Measurements from ENCODE around the gene CRYAB. TPM values are rescaled to one million over a fixed set of nuclear protein-coding genes. Genes with fewer than 3 reads are reported as not detected.

CRYAB gene
- total RNA-seq, 1 experiment from 2014 or later: 2.1 TPM

DNA sequence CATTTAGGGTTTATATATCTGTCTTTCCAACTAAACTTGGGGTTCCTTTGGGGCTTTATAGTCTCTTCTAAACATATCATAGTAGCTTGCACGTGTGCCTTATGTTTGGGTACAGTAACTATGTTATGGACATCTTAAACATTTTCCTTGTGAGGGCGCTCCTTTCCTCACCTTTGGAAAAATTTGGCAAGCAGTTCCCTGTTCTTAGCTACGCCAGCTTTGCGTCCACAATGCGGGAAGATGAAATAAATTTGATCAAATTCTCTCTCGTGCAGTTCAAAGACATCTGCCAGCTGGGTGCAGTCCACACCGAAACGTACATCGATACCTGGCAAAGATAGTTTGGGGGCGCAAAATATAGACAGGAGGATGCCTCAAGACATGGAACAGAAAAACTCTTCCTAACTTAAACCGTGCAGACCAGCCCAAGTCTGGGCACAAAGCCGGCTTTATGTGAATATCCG, 33.2 kb downstream of the CRYAB start:
- CTCF ChIA-PET: interaction anchor here (0.7 to 2.0 kb wide), 4 partner anchors 40 to 104 kb away, joined by 3 to 13 read pairs (median 6); partner anchors contain the start of gene C11orf52

DNA sequence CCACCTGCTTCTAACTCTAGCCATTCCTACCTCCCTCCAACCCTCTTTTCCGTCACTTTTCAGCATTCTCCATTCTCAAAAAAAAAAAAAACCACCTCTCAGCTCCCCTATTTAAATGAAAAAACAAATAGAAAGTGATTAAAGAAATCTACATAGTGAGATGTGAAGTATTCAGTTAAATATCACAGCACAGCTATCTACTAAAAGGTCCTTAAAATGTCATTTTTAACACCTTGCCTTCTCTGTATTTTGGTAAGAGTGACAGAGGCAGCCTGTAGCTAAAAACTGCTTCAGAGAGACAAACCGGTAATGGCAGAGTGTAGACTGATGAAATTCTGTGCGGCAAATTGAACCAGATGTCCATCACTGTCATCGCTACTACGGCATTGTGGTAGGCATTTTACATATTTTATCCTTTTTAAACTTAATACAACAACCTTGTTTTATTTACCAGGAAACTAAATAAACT, 39.8 kb downstream of the CRYAB start:
- peak overlapping the region; percentile 89 for H3K4me3 Mint-ChIP-seq
- DNase-seq (ENCODE audit: low spot score) (no peak), ATAC-seq (no peak)
- peaks cover 12% of the 10 kb centered on the region for H3K4me1 Mint-ChIP-seq
- H3K36me3 Mint-ChIP-seq: no peaks in the 10 kb centered on the region; the same call in 1 of the 2 replicates
- no peaks in the 10 kb centered on the region; the same call in 1 of the 2 replicates for H3K27me3 Mint-ChIP-seq (ENCODE audit: low read depth)
- no peaks in the 10 kb centered on the region for H3K9me3 Mint-ChIP-seq
- ChIA-PET POLR2A (interaction anchor here (0.6 to 1.9 kb wide), 10 partner anchors 10 to 110 kb away, joined by 3 to 18 read pairs (median 5); partner anchors contain the start of gene DIXDC1), CTCF (interaction anchor here (0.7 to 3.3 kb wide), 24 partner anchors 10 to 409 kb away, joined by 3 to 51 read pairs (median 7); partner anchors contain the start of genes C11orf52, DLAT and PPP2R1B)
- TF ChIP-seq, protein P1, sequence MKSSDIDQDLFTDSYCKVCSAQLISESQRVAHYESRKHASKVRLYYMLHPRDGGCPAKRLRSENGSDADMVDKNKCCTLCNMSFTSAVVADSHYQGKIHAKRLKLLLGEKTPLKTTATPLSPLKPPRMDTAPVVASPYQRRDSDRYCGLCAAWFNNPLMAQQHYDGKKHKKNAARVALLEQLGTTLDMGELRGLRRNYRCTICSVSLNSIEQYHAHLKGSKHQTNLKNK (CRISPR knock-in tag; IDR thresholded peaks at IDR 0.05): no peak
- TF ChIP-seq MXD4 (CRISPR knock-in tag; IDR thresholded peaks at IDR 0.05; ENCODE audit: borderline replicate concordance) (no peak), ELF4 (CRISPR knock-in tag; IDR thresholded peaks at IDR 0.05; ENCODE audit: low read depth) (no peak), ETV6 (CRISPR knock-in tag; IDR thresholded peaks at IDR 0.05) (no peak), ZBTB21 (CRISPR knock-in tag; IDR thresholded peaks at IDR 0.05; ENCODE audit: borderline replicate concordance) (no peak), OVOL2 (CRISPR knock-in tag; IDR thresholded peaks at IDR 0.05; ENCODE audit: borderline replicate concordance) (no peak)
- TF ChIP-seq, protein P2, sequence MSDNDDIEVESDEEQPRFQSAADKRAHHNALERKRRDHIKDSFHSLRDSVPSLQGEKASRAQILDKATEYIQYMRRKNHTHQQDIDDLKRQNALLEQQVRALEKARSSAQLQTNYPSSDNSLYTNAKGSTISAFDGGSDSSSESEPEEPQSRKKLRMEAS (CRISPR knock-in tag; IDR thresholded peaks at IDR 0.05): no peak
- TF ChIP-seq, protein P3, sequence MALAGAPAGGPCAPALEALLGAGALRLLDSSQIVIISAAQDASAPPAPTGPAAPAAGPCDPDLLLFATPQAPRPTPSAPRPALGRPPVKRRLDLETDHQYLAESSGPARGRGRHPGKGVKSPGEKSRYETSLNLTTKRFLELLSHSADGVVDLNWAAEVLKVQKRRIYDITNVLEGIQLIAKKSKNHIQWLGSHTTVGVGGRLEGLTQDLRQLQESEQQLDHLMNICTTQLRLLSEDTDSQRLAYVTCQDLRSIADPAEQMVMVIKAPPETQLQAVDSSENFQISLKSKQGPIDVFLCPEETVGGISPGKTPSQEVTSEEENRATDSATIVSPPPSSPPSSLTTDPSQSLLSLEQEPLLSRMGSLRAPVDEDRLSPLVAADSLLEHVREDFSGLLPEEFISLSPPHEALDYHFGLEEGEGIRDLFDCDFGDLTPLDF (CRISPR knock-in tag; IDR thresholded peaks at IDR 0.05): no peak
- TF ChIP-seq, protein P4, sequence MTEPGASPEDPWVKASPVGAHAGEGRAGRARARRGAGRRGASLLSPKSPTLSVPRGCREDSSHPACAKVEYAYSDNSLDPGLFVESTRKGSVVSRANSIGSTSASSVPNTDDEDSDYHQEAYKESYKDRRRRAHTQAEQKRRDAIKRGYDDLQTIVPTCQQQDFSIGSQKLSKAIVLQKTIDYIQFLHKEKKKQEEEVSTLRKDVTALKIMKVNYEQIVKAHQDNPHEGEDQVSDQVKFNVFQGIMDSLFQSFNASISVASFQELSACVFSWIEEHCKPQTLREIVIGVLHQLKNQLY (CRISPR knock-in tag; IDR thresholded peaks at IDR 0.05): no peak
- TF ChIP-seq, protein P5, sequence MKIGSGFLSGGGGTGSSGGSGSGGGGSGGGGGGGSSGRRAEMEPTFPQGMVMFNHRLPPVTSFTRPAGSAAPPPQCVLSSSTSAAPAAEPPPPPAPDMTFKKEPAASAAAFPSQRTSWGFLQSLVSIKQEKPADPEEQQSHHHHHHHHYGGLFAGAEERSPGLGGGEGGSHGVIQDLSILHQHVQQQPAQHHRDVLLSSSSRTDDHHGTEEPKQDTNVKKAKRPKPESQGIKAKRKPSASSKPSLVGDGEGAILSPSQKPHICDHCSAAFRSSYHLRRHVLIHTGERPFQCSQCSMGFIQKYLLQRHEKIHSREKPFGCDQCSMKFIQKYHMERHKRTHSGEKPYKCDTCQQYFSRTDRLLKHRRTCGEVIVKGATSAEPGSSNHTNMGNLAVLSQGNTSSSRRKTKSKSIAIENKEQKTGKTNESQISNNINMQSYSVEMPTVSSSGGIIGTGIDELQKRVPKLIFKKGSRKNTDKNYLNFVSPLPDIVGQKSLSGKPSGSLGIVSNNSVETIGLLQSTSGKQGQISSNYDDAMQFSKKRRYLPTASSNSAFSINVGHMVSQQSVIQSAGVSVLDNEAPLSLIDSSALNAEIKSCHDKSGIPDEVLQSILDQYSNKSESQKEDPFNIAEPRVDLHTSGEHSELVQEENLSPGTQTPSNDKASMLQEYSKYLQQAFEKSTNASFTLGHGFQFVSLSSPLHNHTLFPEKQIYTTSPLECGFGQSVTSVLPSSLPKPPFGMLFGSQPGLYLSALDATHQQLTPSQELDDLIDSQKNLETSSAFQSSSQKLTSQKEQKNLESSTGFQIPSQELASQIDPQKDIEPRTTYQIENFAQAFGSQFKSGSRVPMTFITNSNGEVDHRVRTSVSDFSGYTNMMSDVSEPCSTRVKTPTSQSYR (CRISPR knock-in tag; IDR thresholded peaks at IDR 0.05): no peak
- no peak overlapping the region; the same call in 1 of the 2 replicates for H3K27ac Mint-ChIP-seq

More for the DNA sequence above, 33.2 kb downstream of the CRYAB start:
- ATAC-seq: peak; percentile 6
- POLR2A ChIA-PET: no interaction called here
- TF ChIP-seq, protein P3 (CRISPR knock-in tag; IDR thresholded peaks at IDR 0.05): no peak
- TF ChIP-seq CREM (CRISPR knock-in tag; IDR thresholded peaks at IDR 0.05): no peak
- DNase-seq (ENCODE audit: low spot score): no peak
- H3K27me3 Mint-ChIP-seq (ENCODE audit: low read depth): peaks cover 2% of the 10 kb centered on the region; the same call in 1 of the 2 replicates
- peaks cover 6% of the 10 kb centered on the region for H3K4me1 Mint-ChIP-seq
- H3K36me3 Mint-ChIP-seq: no peaks in the 10 kb centered on the region
- peak overlapping the region; percentile 100 for H3K27ac Mint-ChIP-seq
- no peaks in the 10 kb centered on the region for H3K9me3 Mint-ChIP-seq
- H3K4me3 Mint-ChIP-seq: peak overlapping the region; percentile 92

DNA sequence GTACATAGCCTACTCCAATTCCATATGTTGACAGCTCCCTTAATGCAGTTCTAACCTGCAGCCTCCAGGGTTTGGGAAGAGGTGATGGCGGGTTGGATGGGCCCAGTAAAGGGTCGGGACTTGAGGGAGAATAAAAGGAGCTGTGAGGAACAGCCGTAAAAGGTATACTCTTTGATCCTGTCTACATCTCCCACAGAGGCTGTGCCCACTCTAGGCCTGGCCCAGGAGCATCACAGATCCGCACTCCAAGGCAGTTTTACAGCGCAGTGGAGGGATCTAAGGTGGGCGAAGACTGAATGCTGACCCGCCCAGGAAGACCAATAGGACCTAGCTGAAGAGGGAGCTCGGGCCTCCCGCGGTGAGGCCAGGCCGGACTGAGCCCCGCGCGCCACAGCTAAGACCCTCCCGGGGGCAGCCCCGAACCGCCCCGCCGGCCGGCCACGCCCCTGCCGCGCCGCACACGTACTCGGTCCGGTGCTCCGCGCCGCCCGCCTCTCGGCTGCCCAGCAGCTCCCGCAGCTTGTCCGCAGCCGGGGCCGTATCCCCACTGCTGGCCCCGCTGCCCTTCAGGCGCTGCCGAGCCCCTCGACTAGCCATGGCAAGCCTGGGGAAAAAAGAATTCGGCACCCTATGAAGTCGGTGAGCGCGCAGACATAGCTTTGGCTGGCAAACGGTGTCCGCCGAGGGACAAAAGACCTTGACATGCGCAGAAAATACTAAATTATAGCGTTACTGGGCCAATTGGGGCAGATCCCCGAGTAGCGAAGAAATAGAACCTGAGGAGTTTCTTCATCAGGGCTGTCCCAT, 40.5 kb downstream of the CRYAB start, which contains the start of gene ALG9:
Gene ALG9, minus strand, starts transcription at position 696 of the 807 bp plus-strand sequence. Its CDS starts 99 bp downstream, at position 597.
- Mint-ChIP-seq H3K4me1 (peaks cover 12% of the 10 kb centered on the region), H3K9me3 (no peaks in the 10 kb centered on the region), H3K4me3 (peak within 1 kb of the TSS; percentile 89), H3K27me3 (ENCODE audit: low read depth) (no peaks in the 10 kb centered on the region; the same call in 1 of the 2 replicates), H3K36me3 (peaks cover 2% of the 10 kb centered on the region; the same call in 1 of the 2 replicates), H3K27ac (peak within 1 kb of the TSS; percentile 39)
- peak; percentile 76 for DNase-seq (ENCODE audit: low spot score)
- ChIA-PET CTCF (interaction anchor here (0.5 to 3.3 kb wide), 35 partner anchors 10 to 442 kb away, joined by 3 to 51 read pairs (median 5); partner anchors contain the start of genes C11orf52, DIXDC1, DLAT and PPP2R1B), POLR2A (interaction anchor here (0.6 to 1.9 kb wide), 10 partner anchors 11 to 112 kb away, joined by 3 to 18 read pairs (median 4); partner anchors contain the start of genes C11orf52 and DIXDC1)
- ATAC-seq: peak; percentile 90
- TF ChIP-seq TEAD1 (CRISPR knock-in tag; IDR thresholded peaks at IDR 0.05) (no peak), FOXP1 (CRISPR knock-in tag; IDR thresholded peaks at IDR 0.05; ENCODE audit: borderline replicate concordance) (peak; percentile 54; the same call in 1 of the 2 replicates), RORB (CRISPR knock-in tag; IDR thresholded peaks at IDR 0.05) (no peak), ZNF121 (CRISPR knock-in tag; IDR thresholded peaks at IDR 0.05) (no peak)
- TF ChIP-seq, protein P6, sequence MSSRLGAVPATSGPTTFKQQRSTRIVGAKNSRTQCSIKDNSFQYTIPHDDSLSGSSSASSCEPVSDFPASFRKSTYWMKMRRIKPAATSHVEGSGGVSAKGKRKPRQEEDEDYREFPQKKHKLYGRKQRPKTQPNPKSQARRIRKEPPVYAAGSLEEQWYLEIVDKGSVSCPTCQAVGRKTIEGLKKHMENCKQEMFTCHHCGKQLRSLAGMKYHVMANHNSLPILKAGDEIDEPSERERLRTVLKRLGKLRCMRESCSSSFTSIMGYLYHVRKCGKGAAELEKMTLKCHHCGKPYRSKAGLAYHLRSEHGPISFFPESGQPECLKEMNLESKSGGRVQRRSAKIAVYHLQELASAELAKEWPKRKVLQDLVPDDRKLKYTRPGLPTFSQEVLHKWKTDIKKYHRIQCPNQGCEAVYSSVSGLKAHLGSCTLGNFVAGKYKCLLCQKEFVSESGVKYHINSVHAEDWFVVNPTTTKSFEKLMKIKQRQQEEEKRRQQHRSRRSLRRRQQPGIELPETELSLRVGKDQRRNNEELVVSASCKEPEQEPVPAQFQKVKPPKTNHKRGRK (CRISPR knock-in tag; IDR thresholded peaks at IDR 0.05; ENCODE audit: borderline replicate concordance): no peak
- TF ChIP-seq, protein P7, sequence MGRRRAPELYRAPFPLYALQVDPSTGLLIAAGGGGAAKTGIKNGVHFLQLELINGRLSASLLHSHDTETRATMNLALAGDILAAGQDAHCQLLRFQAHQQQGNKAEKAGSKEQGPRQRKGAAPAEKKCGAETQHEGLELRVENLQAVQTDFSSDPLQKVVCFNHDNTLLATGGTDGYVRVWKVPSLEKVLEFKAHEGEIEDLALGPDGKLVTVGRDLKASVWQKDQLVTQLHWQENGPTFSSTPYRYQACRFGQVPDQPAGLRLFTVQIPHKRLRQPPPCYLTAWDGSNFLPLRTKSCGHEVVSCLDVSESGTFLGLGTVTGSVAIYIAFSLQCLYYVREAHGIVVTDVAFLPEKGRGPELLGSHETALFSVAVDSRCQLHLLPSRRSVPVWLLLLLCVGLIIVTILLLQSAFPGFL (CRISPR knock-in tag; IDR thresholded peaks at IDR 0.05; ENCODE audit: borderline replicate concordance): peak; percentile 61; the same call in 1 of the 2 replicates

All from WTC11 (cell line).